Thyroid gland (tissue), 4 donors: ENCODE data around the gene UNC5C. TPM values are rescaled to one million over a fixed set of nuclear protein-coding genes. Genes with fewer than 3 reads are reported as not detected.

Experiments
- DNase-seq, 2 donors: peaks; one replicate each; pipeline ENCODE4 v3.0.0-alpha.2; 2019
- H3K27ac ChIP-seq, 3 donors: fragments of 200-600 bp; sonication (generic); 1 replicate in 2 of 3; 2 replicates in 1 of 3; pipeline ENCODE4 v1.5.1; 2016 to 2019; ENCODE audit warnings: mild to moderate bottlenecking in 1 of 3, moderate library complexity in 1 of 3
- H3K27me3 ChIP-seq: fragments of 200-600 bp; sonication (generic); one replicate; pipeline ENCODE4 v1.5.1; 2019
- H3K36me3 ChIP-seq, 2 donors: fragments of 200-600 bp; sonication (generic); one replicate each; pipeline ENCODE4 v1.5.1; 2016 to 2019
- H3K4me1 ChIP-seq, 2 donors: fragments of 200-600 bp; sonication (generic); one replicate each; pipeline ENCODE4 v1.5.1; 2017 to 2019
- H3K4me3 ChIP-seq, 3 donors: fragments of 200-600 bp; sonication (generic); replicated peaks in 1 of 3; 1 replicate in 2 of 3; 2 replicates in 1 of 3; pipeline ENCODE4 v1.5.1; 2016; ENCODE audit warnings: mild to moderate bottlenecking in 1 of 3
- H3K9me3 ChIP-seq: fragments of 200-600 bp; sonication (generic); one replicate; pipeline ENCODE4 v1.5.1; 2017
- POLR2A ChIP-seq, 2 donors: fragments of 450-650 bp; IDR thresholded peaks; one replicate each; pipeline ENCODE4 v1.6.1; 2017; ENCODE audit warnings: antibody characterized with exemption in 2 of 2, mild to moderate bottlenecking in 2 of 2, moderate library complexity in 1 of 2
- WGBS, 2 donors: methylation state at CpG; one replicate each; pipeline ENCODE4 v1.1.5; 2017; 5-methylcytosine and 5-hydroxymethylcytosine counted together
- intact Hi-C: fragments of 100-400 bp; cut with DNase I; formaldehyde crosslinking; loops from one replicate; pipeline ENCODE4 v1.15.1; 2023
- total RNA-seq, 4 donors: library from RNA; depleted of rRNA; stranded (reverse); fragments of >200 nt; gene quantifications; one replicate each; pipeline ENCODE4 v1.2.3, GENCODE V29; 2016
- TF ChIP-seq, protein P1 (sequence below), 6 experiments: fragments of 200-600 bp in 3 of 6; fragments of 450-650 bp in 3 of 6; sonication (generic) in 3 of 6; IDR thresholded peaks; one replicate each; pipeline ENCODE4 v1.5.1; 2016 to 2019; ENCODE audit warnings: antibody characterized with exemption in 6 of 6, mild to moderate bottlenecking in 2 of 6, inconsistent platforms in 1 of 6, moderate library complexity in 1 of 6

UNC5C gene
- total RNA-seq, 4 donors from 2014 or later, result 27.1 to 72.0 (median 59.0) TPM

DNA sequence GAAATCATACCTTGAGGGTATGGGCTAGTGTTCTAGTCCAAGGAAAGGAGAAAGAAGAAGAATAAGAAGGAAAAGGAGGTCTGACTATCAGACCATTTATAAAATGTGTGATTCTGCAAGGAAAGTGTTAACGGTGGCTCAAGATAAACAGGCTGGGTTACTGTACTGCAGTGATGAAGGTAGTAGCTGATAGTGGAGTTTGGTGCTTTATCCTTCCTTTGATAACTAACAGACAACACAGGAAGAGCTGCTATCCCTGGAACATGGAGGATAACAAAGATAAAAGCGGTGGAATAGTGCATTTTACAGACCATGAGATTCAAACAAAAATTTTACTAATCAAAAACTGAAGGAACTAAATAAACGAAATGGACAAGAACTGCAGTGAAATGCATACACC is 2.6 kb downstream of the UNC5C start:
- intact Hi-C loops, result no loop called here
- WGBS, 2 donors, result 11 to 17% methylated on average over 3 of the region's 3 CpGs

DNA sequence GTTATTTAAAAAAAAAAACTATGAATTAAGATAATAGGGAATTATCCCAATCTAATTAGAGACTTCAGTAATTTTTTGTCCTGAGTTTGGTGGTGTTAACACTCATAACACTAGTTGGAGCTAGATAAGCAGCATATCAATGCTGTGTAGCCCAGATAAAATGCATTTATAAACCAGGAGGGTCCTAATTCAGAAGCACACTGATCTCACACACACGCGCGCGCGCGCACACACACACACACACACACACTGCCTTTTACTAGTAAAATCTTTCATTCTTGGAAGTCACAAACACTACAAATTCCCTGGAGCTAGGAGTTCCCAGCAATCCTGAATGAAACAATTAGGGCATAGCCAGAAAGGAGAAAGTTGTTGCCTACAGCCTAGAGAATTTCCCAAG is 3.2 kb downstream of the UNC5C start:
- intact Hi-C loops, result no loop called here
- peaks cover 11 to 16% of the 10 kb centered on the region in 2 donors for H3K4me1 ChIP-seq
- TF ChIP-seq, protein P1, sequence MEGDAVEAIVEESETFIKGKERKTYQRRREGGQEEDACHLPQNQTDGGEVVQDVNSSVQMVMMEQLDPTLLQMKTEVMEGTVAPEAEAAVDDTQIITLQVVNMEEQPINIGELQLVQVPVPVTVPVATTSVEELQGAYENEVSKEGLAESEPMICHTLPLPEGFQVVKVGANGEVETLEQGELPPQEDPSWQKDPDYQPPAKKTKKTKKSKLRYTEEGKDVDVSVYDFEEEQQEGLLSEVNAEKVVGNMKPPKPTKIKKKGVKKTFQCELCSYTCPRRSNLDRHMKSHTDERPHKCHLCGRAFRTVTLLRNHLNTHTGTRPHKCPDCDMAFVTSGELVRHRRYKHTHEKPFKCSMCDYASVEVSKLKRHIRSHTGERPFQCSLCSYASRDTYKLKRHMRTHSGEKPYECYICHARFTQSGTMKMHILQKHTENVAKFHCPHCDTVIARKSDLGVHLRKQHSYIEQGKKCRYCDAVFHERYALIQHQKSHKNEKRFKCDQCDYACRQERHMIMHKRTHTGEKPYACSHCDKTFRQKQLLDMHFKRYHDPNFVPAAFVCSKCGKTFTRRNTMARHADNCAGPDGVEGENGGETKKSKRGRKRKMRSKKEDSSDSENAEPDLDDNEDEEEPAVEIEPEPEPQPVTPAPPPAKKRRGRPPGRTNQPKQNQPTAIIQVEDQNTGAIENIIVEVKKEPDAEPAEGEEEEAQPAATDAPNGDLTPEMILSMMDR (IDR thresholded peaks at IDR 0.05), result no peak
- peak in 1 of 2 donors; percentile 11 for TF ChIP-seq POLR2A (IDR thresholded peaks at IDR 0.05)
- H3K9me3 ChIP-seq, result no peaks in the 10 kb centered on the region
- DNase-seq, result peak; percentile 27 to 38
- H3K4me3 ChIP-seq, result peak overlapping the region in 2 of 3 donors; percentile 81 to 83
- H3K27me3 ChIP-seq, result no peaks in the 10 kb centered on the region
- peak overlapping the region; percentile 89 to 99 (median 96) for H3K27ac ChIP-seq
- H3K36me3 ChIP-seq, result no peaks in the 10 kb centered on the region
- 24 to 34% methylated on average over 6 of the region's 6 CpGs for WGBS, 2 donors

More for the DNA sequence above, 2.6 kb downstream of the UNC5C start:
- TF ChIP-seq, protein P1 (IDR thresholded peaks at IDR 0.05), result no peak
- no peak for TF ChIP-seq POLR2A (IDR thresholded peaks at IDR 0.05)
- Histone ChIP-seq H3K27me3 (no peaks in the 10 kb centered on the region), H3K27ac (peak overlapping the region; percentile 89 to 99 (median 96)), H3K4me1 (peaks cover 6 to 19% of the 10 kb centered on the region in 2 donors), H3K36me3 (no peaks in the 10 kb centered on the region), H3K4me3 (peak overlapping the region in 2 of 3 donors; percentile 81 to 83), H3K9me3 (no peaks in the 10 kb centered on the region)
- DNase-seq, result no peak

DNA sequence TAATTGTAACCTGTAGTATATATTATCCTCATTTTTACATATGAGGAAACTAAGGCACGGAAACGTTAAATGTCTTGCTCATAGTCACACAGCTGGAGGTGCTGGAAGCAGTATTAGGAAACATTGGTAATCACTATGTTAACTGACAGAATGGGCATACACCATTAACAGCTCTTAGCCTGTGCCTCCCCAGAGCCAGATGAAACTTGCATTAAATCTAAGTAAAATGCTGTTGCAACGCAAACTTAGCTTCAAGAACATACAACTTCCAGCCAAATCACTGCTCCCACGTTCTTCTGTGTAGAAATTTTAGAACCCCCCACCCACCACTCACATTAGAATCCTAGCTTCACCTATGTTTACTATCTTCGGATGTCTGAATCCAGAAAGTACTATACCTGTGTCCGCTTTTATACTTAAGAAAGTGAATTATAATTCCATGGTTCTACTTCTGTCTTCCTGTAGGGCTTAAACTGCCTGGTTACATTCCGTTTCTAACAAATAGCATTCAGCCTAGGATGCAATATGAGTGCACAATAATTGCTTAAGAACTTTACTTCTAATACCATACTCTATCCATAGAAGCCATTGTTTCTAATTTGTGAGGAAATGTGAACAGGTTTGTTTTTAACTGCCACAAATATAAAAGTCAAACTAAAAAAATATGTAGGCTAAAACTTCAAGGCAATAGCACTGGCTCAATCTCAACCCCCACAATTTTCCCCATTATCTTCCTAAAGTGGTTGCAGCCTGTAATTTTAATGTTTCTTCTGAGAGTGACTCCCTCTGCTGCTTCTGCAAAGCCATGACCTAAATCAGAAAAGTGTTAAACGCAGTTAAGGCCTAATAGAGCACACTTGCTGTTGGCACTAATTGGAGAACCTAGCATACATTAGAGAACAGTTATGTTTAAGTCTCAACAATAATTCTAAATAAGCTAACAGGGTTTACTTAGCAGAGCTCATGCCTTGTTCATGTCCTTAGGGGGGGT is 4.4 kb downstream of the UNC5C start:
- no peaks in the 10 kb centered on the region for H3K27me3 ChIP-seq
- WGBS, 2 donors, result 47 to 62% methylated on average over 8 of the region's 8 CpGs
- intact Hi-C loops, result no loop called here
- H3K27ac ChIP-seq, result peak overlapping the region; percentile 89 to 99 (median 96)
- H3K9me3 ChIP-seq, result no peaks in the 10 kb centered on the region
- no peak for DNase-seq
- H3K36me3 ChIP-seq, result no peaks in the 10 kb centered on the region
- no peak for TF ChIP-seq POLR2A (IDR thresholded peaks at IDR 0.05)
- TF ChIP-seq, protein P1 (IDR thresholded peaks at IDR 0.05), result peak in 4 of 6 experiments; percentile 7 to 64 (median 42)
- peaks cover 22 to 26% of the 10 kb centered on the region in 2 donors for H3K4me1 ChIP-seq
- H3K4me3 ChIP-seq, result peak overlapping the region in 1 of 3 donors; percentile 8

DNA sequence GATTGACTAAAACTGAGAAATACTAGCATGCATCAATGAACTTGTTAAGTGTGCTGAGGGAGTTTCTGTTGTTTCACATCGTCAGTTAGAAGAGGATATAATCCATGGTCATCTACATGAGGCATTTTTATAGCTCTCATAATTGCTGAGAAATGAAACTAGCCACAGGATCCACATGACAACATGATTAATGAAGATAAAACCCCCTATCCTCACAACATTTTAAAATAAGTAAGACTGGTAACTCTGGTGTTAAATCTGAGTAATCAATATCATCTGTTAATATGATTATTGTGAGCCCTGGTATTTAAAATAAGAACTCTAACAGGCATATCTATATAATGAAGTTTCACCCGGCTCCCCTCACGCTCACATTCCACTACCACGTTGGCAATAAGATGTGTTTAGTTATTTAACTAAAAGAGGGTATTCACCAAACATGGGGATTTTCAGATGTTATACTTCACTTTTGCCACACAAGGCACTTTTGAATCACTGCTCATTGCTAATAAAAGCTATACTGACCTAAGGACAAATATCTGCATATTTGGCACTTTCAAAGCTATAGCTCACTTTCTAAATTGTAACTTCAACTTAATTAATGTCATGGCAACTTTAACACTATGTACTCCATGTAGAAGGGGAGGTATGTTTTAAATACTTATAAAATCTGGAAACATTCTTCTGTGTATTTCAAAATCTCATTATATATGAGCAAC is 6.7 kb downstream of the UNC5C start:
- H3K4me1 ChIP-seq, result peaks cover 33 to 37% of the 10 kb centered on the region in 2 donors
- H3K36me3 ChIP-seq, result no peaks in the 10 kb centered on the region
- no peaks in the 10 kb centered on the region for H3K27me3 ChIP-seq
- 33 to 40% methylated on average over 4 of the region's 4 CpGs for WGBS, 2 donors
- H3K27ac ChIP-seq, result peak overlapping the region; percentile 89 to 99 (median 96)
- TF ChIP-seq, protein P1 (IDR thresholded peaks at IDR 0.05), result no peak
- no peak for TF ChIP-seq POLR2A (IDR thresholded peaks at IDR 0.05)
- intact Hi-C loops, result no loop called here
- H3K9me3 ChIP-seq, result no peaks in the 10 kb centered on the region
- no peak for DNase-seq
- H3K4me3 ChIP-seq, result peak overlapping the region in 1 of 3 donors; percentile 1
